Smooth muscle cell (in vitro differentiated cells): ENCODE data around the gene SCG5. TPM values are rescaled to one million over a fixed set of nuclear protein-coding genes. Genes with fewer than 3 reads are reported as not detected.

ENCODE experiments used
- DNase-seq: peaks from one replicate; lab custom pipeline; 2025; ENCODE audit not compliant: unreplicated experiment; lab: John Stamatoyannopoulos, UW
- H2AFZ ChIP-seq: fragments of 200-600 bp; sonication (generic); 2 replicates; pipeline ENCODE4 v1.6.0; 2016; ENCODE audit warnings: antibody characterized with exemption, low read depth, mild to moderate bottlenecking
- H3F3A ChIP-seq: fragments of 200-600 bp; sonication (generic); 2 replicates; pipeline ENCODE4 v1.6.0; 2017; ENCODE audit warnings: antibody characterized with exemption, low read depth
- H3K27ac ChIP-seq: fragments of 200-600 bp; sonication (generic); 2 replicates; pipeline ENCODE4 v1.5.1; 2016; ENCODE audit warnings: low read depth, mild to moderate bottlenecking
- H3K27me3 ChIP-seq: fragments of 200-600 bp; sonication (generic); 2 replicates; pipeline ENCODE4 v1.6.1; 2016; ENCODE audit warnings: low read depth, mild to moderate bottlenecking
- H3K36me3 ChIP-seq: fragments of 200-600 bp; sonication (generic); 2 replicates; pipeline ENCODE4 v1.5.1; 2016; ENCODE audit warnings: low read depth
- H3K4me1 ChIP-seq: fragments of 200-600 bp; sonication (generic); 2 replicates; pipeline ENCODE4 v1.5.1; 2016; ENCODE audit warnings: low read depth
- H3K4me2 ChIP-seq: fragments of 200-600 bp; sonication (generic); 2 replicates; pipeline ENCODE4 v1.6.0; 2016; ENCODE audit warnings: mild to moderate bottlenecking
- H3K4me3 ChIP-seq: fragments of 200-600 bp; sonication (generic); 2 replicates; pipeline ENCODE4 v1.5.1; 2016; ENCODE audit warnings: mild to moderate bottlenecking
- H3K79me2 ChIP-seq: fragments of 200-600 bp; sonication (generic); 2 replicates; pipeline ENCODE4 v1.6.0; 2016; ENCODE audit warnings: low read depth, mild to moderate bottlenecking
- H3K9ac ChIP-seq: fragments of 200-600 bp; sonication (generic); 2 replicates; pipeline ENCODE4 v1.6.0; 2016; ENCODE audit warnings: low read depth
- H3K9me3 ChIP-seq: fragments of 200-600 bp; sonication (generic); replicated peaks from 2 replicates; pipeline ENCODE4 v1.5.1; 2016; ENCODE audit warnings: low read depth
- H4K20me1 ChIP-seq: fragments of 200-600 bp; sonication (generic); 2 replicates; pipeline ENCODE4 v1.6.0; 2016; ENCODE audit warnings: low read depth
- WGBS: methylation state at CpG from one replicate; pipeline ENCODE4 v1.1.7; 2016; ENCODE audit warnings: low lambda C conversion rate; 5-methylcytosine and 5-hydroxymethylcytosine counted together
- polyA plus RNA-seq: library from polyadenylated mRNA; unstranded; fragments of >200 nt; fragmentation: Nextera tagmentation; extraction: Ambion mirVana; gene quantifications from 2 replicates; pipeline ENCODE4 v1.2.1, GENCODE V29; 2016
- total RNA-seq: library from RNA; depleted of rRNA; stranded (reverse); fragments of >200 nt; gene quantifications from 2 replicates; pipeline ENCODE4 v1.2.3, GENCODE V29; 2014
- TF ChIP-seq, protein P1 (sequence below): fragments of 200-600 bp; sonication (generic); IDR thresholded peaks from 2 replicates; pipeline ENCODE4 v1.5.1; 2017; ENCODE audit warnings: borderline replicate concordance, mild to moderate bottlenecking, antibody characterized with exemption; ENCODE audit not compliant: insufficient read depth, poor library complexity, severe bottlenecking

Gene SCG5
- total and polyA plus RNA-seq, 2 experiments from 2014 or later = 34.7 to 37.2 TPM

DNA sequence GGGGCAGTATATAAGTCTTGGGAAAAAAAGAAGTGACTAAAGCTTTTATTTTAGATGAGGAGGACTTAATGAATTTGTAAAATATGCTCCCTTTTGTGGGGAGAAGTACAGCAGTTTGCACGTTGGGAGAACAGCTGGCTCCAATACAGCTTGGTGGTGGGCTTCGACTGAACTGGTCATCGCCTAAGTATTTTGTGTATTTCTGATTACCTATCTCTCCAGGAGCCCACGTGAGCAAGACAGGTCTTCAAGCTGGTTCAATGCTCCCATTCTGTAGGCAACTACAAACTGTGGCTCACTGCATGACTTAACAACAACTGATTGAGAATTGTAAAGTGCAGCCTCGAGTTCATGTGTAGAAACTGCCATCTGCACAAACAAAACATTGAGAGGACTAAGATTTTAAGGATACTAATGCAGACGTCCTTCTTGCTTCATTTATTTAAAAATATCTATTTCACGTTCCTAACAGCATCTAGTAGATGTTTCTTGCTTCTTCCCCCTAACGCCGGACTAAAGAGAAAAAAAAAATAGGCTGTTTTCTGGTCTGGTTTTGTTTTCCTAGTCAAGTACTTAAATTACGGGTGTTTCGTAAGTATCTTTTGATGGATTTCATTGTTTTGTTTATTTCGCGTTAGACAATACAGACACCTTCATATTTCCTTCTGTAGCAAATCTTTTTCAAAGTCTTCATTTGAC is 74.9 kb downstream of the SCG5 start:
- 38% methylated on average over 13 of the region's 13 CpGs for WGBS
- Histone ChIP-seq H3K4me1 (peaks cover 19% of the 10 kb centered on the region), H2AFZ (peak overlapping the region; percentile 87), H3K9ac (peak overlapping the region; percentile 77), H3K79me2 (peaks cover 13% of the 10 kb centered on the region), H3K9me3 (no peaks in the 10 kb centered on the region), H3K4me3 (peak overlapping the region; percentile 58), H3K27ac (peak overlapping the region; percentile 75), H3F3A (no peaks in the 10 kb centered on the region), H4K20me1 (peaks cover 16% of the 10 kb centered on the region), H3K36me3 (no peaks in the 10 kb centered on the region), H3K4me2 (peak overlapping the region; percentile 90), H3K27me3 (peaks cover 69% of the 10 kb centered on the region)
- DNase-seq = no peak
- TF ChIP-seq, protein P1, sequence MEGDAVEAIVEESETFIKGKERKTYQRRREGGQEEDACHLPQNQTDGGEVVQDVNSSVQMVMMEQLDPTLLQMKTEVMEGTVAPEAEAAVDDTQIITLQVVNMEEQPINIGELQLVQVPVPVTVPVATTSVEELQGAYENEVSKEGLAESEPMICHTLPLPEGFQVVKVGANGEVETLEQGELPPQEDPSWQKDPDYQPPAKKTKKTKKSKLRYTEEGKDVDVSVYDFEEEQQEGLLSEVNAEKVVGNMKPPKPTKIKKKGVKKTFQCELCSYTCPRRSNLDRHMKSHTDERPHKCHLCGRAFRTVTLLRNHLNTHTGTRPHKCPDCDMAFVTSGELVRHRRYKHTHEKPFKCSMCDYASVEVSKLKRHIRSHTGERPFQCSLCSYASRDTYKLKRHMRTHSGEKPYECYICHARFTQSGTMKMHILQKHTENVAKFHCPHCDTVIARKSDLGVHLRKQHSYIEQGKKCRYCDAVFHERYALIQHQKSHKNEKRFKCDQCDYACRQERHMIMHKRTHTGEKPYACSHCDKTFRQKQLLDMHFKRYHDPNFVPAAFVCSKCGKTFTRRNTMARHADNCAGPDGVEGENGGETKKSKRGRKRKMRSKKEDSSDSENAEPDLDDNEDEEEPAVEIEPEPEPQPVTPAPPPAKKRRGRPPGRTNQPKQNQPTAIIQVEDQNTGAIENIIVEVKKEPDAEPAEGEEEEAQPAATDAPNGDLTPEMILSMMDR = no peak

DNA sequence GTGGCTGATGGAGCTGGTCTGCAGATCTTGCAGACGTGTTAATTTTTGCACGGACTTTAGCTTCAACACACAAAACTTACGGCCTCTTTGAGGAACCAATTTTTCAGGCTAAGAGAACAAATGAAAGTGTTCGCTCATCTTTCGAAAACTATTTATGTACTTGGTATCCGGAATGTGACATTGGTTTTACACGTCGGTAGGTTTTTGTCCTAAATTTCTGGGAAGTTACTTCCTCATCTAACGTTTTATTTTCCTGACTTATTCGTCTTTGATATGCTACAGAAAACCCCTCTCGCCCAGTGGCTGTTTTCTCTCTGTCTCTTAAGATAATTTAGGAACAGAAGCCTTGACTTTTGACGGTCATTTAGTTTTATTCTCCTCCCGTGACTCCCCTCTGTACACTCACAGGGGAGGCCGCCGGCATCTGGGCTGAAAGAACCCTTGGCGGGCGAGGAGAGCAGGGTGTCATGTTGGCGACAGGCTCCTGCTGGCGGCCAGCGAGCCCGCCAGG is 75.5 kb downstream of the SCG5 start:
- no peak for DNase-seq
- Histone ChIP-seq H3K9me3 (no peaks in the 10 kb centered on the region), H3K4me1 (peaks cover 19% of the 10 kb centered on the region), H3K36me3 (no peaks in the 10 kb centered on the region), H3K4me2 (peak overlapping the region; percentile 90), H3K27ac (peak overlapping the region; percentile 75), H3K79me2 (peaks cover 15% of the 10 kb centered on the region), H3K4me3 (peak overlapping the region; percentile 58), H4K20me1 (peaks cover 16% of the 10 kb centered on the region), H3K27me3 (peaks cover 69% of the 10 kb centered on the region), H3K9ac (peak overlapping the region; percentile 77), H3F3A (no peaks in the 10 kb centered on the region), H2AFZ (peak overlapping the region; percentile 87)
- TF ChIP-seq, protein P1 = no peak
- whole genome bisulfite sequencing = 19% methylated on average over 20 of the region's 21 CpGs

DNA sequence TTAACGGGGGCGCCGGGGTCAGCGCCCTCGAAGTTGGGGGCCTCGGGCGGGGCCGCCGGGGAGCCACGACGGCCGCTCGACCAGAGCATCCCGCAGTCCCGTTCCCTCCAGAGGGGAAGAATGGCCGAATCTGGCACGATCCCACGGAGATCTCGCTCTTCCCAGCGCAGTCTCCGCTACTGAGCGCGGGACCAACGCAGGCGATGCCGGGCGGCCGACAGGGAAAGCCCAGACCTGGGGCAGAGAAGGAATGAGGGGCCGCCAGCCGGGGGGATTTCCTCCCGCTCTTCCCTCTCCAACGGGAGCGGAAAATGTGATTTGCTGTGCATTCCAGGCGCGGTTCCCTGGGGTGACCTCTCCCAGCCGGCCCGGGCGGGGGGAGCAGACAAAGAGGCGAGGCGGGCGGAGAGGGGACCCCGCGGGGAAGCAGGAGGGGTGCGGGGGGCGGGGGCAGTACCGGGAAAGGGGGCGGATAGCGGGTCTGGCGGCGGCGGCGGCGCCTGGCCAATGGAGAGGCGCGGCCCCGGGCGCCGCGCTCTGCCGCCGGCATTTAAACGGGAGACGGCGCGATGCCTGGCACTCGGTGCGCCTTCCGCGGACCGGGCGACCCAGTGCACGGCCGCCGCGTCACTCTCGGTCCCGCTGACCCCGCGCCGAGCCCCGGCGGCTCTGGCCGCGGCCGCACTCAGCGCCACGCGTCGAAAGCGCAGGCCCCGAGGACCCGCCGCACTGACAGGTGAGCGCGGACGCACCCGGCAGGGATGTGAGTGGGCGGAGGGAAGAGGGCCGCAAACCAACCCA is 76.1 kb downstream of the SCG5 start, which contains the start of gene GREM1:
GREM1 (plus strand) TSS at position 579 of the 801 bp plus-strand sequence. CDS start 12,687 bp downstream, outside the sequence.
- Histone ChIP-seq H3K27ac (peak within 1 kb of the TSS; percentile 75), H4K20me1 (peaks cover 16% of the 10 kb centered on the region), H2AFZ (peak within 1 kb of the TSS; percentile 87), H3K4me1 (peaks cover 19% of the 10 kb centered on the region), H3K9me3 (no peaks in the 10 kb centered on the region), H3K79me2 (peaks cover 17% of the 10 kb centered on the region), H3K27me3 (peaks cover 69% of the 10 kb centered on the region), H3K4me3 (peak within 1 kb of the TSS; percentile 58), H3K9ac (peak within 1 kb of the TSS; percentile 77), H3K4me2 (peak within 1 kb of the TSS; percentile 90), H3K36me3 (no peaks in the 10 kb centered on the region), H3F3A (no peaks in the 10 kb centered on the region)
- WGBS = 2% methylated on average over 75 of the region's 99 CpGs
- TF ChIP-seq, protein P1 = no peak
- DNase-seq = no peak
